Activated CD4-positive, alpha-beta T cell treated with anti-CD3 and anti-CD28 coated beads, Interleukin-2, amount 10 ng/mL, durations not matched to agents 24 days and 14 days (primary cell): ENCODE data around the gene PCDH9. TPM values are rescaled to one million over a fixed set of nuclear protein-coding genes. Genes with fewer than 3 reads are reported as not detected.

Source experiments
- DNase-seq: peaks from one replicate; pipeline ENCODE4 v3.0.0; 2022
- H3K27ac Mint-ChIP-seq: one replicate; pipeline ENCODE4 v1.8.0; 2022; ENCODE audit warnings: mild to moderate bottlenecking, mixed read lengths
- H3K27me3 Mint-ChIP-seq: one replicate; pipeline ENCODE4 v1.8.0; 2022; ENCODE audit warnings: mixed read lengths
- H3K36me3 Mint-ChIP-seq: one replicate; pipeline ENCODE4 v1.8.0; 2022; ENCODE audit warnings: low read depth, mild to moderate bottlenecking, mixed read lengths
- H3K4me1 Mint-ChIP-seq: one replicate; pipeline ENCODE4 v1.8.0; 2021; ENCODE audit warnings: mixed read lengths
- H3K4me3 Mint-ChIP-seq: one replicate; pipeline ENCODE4 v1.8.0; 2022; ENCODE audit warnings: mild to moderate bottlenecking, moderate library complexity, mixed read lengths
- H3K9me3 Mint-ChIP-seq: one replicate; pipeline ENCODE4 v1.8.0; 2021; ENCODE audit warnings: mixed read lengths
- intact Hi-C: fragments of 100-400 bp; cut with micrococcal nuclease; formaldehyde crosslinking; loops from one replicate; pipeline ENCODE4 v1.15.1; 2023
- total RNA-seq: library from RNA; stranded (reverse); gene quantifications from 2 replicates; pipeline ENCODE4 v1.2.3, GENCODE V29; 2022

PCDH9 gene
- total RNA-seq, 1 donor from 2014 or later: 0.09 TPM

DNA sequence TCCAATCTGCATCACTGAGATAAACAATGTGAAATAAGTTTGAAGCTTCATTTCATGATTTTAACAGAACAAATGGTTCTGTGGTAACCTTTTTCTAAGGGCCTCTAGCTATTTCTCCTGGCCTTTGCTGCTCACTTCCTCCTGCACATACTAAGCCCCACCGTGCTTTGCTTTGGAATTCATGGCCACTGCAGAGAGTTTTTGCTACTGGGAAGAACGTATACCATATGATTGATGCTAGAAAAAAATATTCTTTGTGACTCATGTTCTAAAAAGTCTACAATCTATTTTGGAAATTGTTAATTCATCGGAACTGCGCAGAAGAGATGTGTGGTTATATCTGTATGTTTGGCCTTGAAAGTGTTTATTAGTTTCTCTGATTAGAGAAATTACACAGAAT, 747.3 kb downstream of the PCDH9 start:
- DNase-seq: no peak
- Mint-ChIP-seq H3K9me3 (peaks cover 4% of the 10 kb centered on the region), H3K4me1 (no peaks in the 10 kb centered on the region), H3K4me3 (no peak overlapping the region), H3K36me3 (no peaks in the 10 kb centered on the region), H3K27ac (no peak overlapping the region), H3K27me3 (no peaks in the 10 kb centered on the region)
- intact Hi-C loops: no loop called here

DNA sequence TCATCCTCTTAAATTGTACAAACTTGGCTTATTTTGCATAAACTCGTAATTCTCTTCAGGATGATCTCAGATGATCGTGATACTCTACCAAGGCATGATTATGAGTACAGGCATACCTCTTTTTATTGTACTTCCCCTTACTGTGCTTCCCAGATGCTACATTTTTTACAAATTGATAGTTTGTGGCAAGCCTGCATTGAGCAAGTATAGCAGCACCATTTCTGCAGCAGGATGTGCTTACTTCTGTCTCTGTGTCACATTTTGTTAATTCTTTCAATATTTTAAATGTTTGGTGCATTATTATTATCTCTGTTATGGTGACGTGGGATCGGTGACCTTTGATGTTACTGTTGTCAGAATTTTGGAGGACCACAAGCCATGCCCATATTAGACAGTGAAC, 752.3 kb downstream of the PCDH9 start:
- Mint-ChIP-seq H3K4me1 (no peaks in the 10 kb centered on the region), H3K9me3 (peaks cover 4% of the 10 kb centered on the region), H3K4me3 (no peak overlapping the region), H3K27ac (no peak overlapping the region), H3K27me3 (no peaks in the 10 kb centered on the region), H3K36me3 (no peaks in the 10 kb centered on the region)
- DNase-seq: no peak
- intact Hi-C loops: no loop called here

GRCh38 chr13:66475061-66475460, 755.1 kb downstream of the PCDH9 start:
- no peak for DNase-seq
- Mint-ChIP-seq H3K27ac (no peak overlapping the region), H3K4me1 (no peaks in the 10 kb centered on the region), H3K27me3 (no peaks in the 10 kb centered on the region), H3K36me3 (no peaks in the 10 kb centered on the region), H3K4me3 (no peak overlapping the region), H3K9me3 (peaks cover 4% of the 10 kb centered on the region)
- intact Hi-C loops: no loop called here

DNA sequence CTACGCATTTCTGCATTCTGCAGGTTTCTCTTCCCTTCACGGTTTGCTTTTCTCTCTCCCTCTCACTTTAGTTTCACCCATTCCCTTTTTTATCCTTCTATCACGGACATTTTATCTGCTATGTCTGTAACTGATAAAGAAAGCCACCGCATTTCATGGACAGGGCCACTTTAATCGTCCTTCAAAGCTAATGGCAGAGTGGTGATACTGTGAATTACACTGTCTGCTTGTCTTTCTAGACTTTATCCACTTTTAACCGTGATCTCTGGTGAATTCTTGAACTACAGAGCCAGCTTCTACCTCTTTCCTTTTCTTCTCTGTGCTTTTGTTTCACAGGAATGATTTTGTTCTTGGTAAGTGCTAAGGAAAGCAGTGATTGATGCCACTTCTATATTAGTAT, 760.4 kb downstream of the PCDH9 start:
- Mint-ChIP-seq H3K4me1 (no peaks in the 10 kb centered on the region), H3K27ac (no peak overlapping the region), H3K36me3 (no peaks in the 10 kb centered on the region), H3K27me3 (no peaks in the 10 kb centered on the region), H3K4me3 (no peak overlapping the region), H3K9me3 (no peaks in the 10 kb centered on the region)
- no peak for DNase-seq
- intact Hi-C loops: no loop called here

DNA sequence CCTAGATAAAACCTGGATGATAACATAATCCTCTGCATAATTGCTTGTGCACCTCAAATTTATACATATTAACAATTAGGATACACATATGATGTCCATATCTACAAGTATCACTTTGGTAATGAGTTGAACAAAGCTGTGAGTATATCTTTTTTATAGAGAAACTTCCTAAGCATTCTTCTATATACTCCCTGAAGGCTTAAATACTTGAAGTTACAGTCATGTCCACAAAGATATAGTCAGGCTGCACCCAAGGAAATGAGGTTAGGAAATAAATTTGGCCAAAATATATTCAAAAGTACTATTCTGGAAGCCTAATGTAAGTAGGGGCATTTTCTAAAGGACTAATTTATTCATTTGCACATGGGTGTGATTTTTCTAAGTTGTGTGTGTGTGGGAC, 761.5 kb downstream of the PCDH9 start:
- Mint-ChIP-seq H3K36me3 (no peaks in the 10 kb centered on the region), H3K27me3 (no peaks in the 10 kb centered on the region), H3K9me3 (no peaks in the 10 kb centered on the region), H3K27ac (no peak overlapping the region), H3K4me3 (no peak overlapping the region), H3K4me1 (no peaks in the 10 kb centered on the region)
- DNase-seq: no peak
- intact Hi-C loops: no loop called here

GRCh38 chr13:66462187-66462586, 767.9 kb downstream of the PCDH9 start:
- intact Hi-C loops: no loop called here
- H3K9me3 Mint-ChIP-seq: no peaks in the 10 kb centered on the region
- no peaks in the 10 kb centered on the region for H3K27me3 Mint-ChIP-seq
- DNase-seq: no peak
- no peak overlapping the region for H3K27ac Mint-ChIP-seq
- H3K4me3 Mint-ChIP-seq: no peak overlapping the region
- no peaks in the 10 kb centered on the region for H3K4me1 Mint-ChIP-seq
- no peaks in the 10 kb centered on the region for H3K36me3 Mint-ChIP-seq

GRCh38 chr13:66461021-66461420, 769.1 kb downstream of the PCDH9 start:
- Mint-ChIP-seq H3K27ac (no peak overlapping the region), H3K27me3 (no peaks in the 10 kb centered on the region), H3K4me3 (no peak overlapping the region), H3K36me3 (no peaks in the 10 kb centered on the region), H3K4me1 (no peaks in the 10 kb centered on the region), H3K9me3 (no peaks in the 10 kb centered on the region)
- intact Hi-C loops: no loop called here
- DNase-seq: no peak

GRCh38 chr13:66459634-66460033, 770.5 kb downstream of the PCDH9 start:
- no peak for DNase-seq
- Mint-ChIP-seq H3K36me3 (no peaks in the 10 kb centered on the region), H3K9me3 (no peaks in the 10 kb centered on the region), H3K27me3 (no peaks in the 10 kb centered on the region), H3K4me1 (no peaks in the 10 kb centered on the region), H3K27ac (no peak overlapping the region), H3K4me3 (no peak overlapping the region)
- intact Hi-C loops: no loop called here

DNA sequence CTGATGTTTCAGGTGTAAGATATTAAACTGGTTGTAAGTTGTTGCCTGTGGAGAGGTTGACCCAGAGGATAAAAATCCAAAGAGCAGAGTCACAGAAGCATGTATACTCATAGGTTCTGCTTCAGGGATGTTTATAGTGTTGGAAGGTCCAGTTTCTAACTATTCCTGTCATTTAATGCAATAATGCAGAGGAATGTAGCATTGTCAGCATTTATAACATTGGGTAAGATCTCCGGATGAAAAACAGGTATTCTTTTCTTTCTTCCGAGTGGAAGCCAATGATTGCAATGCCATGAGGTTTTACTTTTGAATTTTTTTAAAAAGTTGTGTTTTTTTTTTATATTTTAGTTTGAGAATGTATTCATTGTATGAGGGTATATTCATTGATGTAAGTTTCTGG, 771.0 kb downstream of the PCDH9 start:
- no peak overlapping the region for H3K4me3 Mint-ChIP-seq
- H3K4me1 Mint-ChIP-seq: no peaks in the 10 kb centered on the region
- no peaks in the 10 kb centered on the region for H3K27me3 Mint-ChIP-seq
- intact Hi-C loops: no loop called here
- no peak overlapping the region for H3K27ac Mint-ChIP-seq
- no peaks in the 10 kb centered on the region for H3K36me3 Mint-ChIP-seq
- DNase-seq: no peak
- no peaks in the 10 kb centered on the region for H3K9me3 Mint-ChIP-seq

GRCh38 chr13:66446413-66446812, 783.7 kb downstream of the PCDH9 start:
- Mint-ChIP-seq H3K4me1 (no peaks in the 10 kb centered on the region), H3K27me3 (no peaks in the 10 kb centered on the region), H3K27ac (no peak overlapping the region), H3K9me3 (no peaks in the 10 kb centered on the region), H3K36me3 (no peaks in the 10 kb centered on the region), H3K4me3 (no peak overlapping the region)
- no peak for DNase-seq
- intact Hi-C loops: no loop called here

DNA sequence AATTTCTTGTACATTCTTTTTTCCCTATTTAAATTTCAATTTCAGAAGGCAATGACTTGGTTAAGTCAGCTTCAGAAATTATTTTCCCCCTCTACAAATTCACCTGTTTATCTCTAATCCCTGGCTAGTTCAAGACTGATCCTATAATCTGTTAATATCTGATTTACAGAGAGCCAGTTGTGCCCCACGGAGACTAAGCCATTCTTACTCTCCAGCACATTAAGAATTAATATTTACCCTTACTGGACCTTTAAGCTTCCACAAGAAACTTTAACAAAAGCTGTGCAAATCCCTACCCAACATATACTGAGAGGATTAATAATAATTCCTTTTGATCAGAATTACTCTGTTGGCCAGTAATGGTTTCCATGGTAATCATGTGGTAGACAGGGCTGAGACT, 786.2 kb downstream of the PCDH9 start:
- H3K27ac Mint-ChIP-seq: no peak overlapping the region
- intact Hi-C loops: no loop called here
- DNase-seq: no peak
- H3K36me3 Mint-ChIP-seq: no peaks in the 10 kb centered on the region
- H3K4me3 Mint-ChIP-seq: no peak overlapping the region
- no peaks in the 10 kb centered on the region for H3K27me3 Mint-ChIP-seq
- H3K9me3 Mint-ChIP-seq: no peaks in the 10 kb centered on the region
- H3K4me1 Mint-ChIP-seq: no peaks in the 10 kb centered on the region

GRCh38 chr13:66440938-66441337, 789.2 kb downstream of the PCDH9 start:
- Mint-ChIP-seq H3K4me1 (no peaks in the 10 kb centered on the region), H3K9me3 (no peaks in the 10 kb centered on the region), H3K36me3 (no peaks in the 10 kb centered on the region), H3K4me3 (no peak overlapping the region), H3K27me3 (no peaks in the 10 kb centered on the region), H3K27ac (no peak overlapping the region)
- no peak for DNase-seq
- intact Hi-C loops: no loop called here

DNA sequence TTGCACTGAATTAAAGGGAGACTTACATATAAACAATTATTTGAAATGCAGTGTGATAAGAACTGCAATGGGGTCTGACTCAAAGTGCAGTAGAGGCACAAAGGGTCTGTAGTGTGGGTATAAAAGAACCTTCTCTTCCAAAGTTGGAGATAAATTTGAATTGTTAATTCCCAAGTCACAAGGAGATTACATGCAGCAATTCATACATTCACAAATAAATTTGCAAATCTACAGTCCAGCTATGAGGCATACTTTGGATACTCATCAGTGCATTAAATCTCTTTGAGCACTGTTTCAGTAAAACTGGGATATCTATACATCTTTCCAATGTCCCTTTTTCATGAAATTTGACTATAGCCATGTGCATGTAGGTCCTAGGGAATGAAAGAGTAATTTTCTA, 799.4 kb downstream of the PCDH9 start:
- intact Hi-C loops: no loop called here
- DNase-seq: no peak
- no peak overlapping the region for H3K4me3 Mint-ChIP-seq
- H3K27ac Mint-ChIP-seq: no peak overlapping the region
- no peaks in the 10 kb centered on the region for H3K36me3 Mint-ChIP-seq
- no peaks in the 10 kb centered on the region for H3K4me1 Mint-ChIP-seq
- no peaks in the 10 kb centered on the region for H3K9me3 Mint-ChIP-seq
- H3K27me3 Mint-ChIP-seq: no peaks in the 10 kb centered on the region

DNA sequence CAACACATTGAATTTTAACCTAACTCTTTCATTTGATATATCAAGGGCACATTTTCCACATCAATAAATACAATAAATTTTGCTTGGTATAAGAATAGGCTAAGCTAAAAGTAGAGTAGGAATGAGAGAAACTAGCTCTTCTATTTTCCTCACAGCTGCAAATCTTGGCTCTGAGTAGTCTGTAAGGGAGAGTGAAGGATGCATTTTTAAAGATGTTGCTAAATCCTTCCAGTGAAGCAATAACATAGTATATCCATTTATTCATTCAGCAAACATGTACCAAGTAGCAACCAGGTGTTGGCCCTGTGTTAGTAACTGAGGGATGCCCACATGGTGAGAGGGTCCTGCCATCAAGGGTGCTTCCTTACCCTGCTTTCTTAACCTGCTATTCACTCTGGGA, 799.9 kb downstream of the PCDH9 start:
- no peaks in the 10 kb centered on the region for H3K9me3 Mint-ChIP-seq
- no peak for DNase-seq

DNA sequence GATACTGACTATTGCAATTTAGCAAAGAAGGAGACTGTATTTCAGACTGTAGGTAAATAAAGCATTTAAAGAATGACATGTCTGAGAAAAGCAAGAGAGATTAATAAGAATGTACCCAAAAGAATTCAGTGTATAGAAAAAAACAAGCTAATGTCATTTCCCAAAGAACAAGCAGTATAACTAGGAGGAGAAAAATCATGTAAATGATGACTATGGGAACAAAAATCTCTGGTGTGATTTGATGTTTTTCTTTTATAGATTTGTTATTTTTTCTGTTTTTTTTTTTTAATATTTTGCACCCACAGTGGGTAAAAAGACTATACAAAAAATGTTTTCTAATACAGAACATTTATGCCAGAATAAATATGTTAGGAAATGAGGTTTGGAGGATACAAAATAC, 801.0 kb downstream of the PCDH9 start:
- H3K27ac Mint-ChIP-seq: no peak overlapping the region
- H3K4me3 Mint-ChIP-seq: no peak overlapping the region
- no peaks in the 10 kb centered on the region for H3K36me3 Mint-ChIP-seq
- H3K27me3 Mint-ChIP-seq: no peaks in the 10 kb centered on the region
- no peaks in the 10 kb centered on the region for H3K4me1 Mint-ChIP-seq
- H3K9me3 Mint-ChIP-seq: no peaks in the 10 kb centered on the region
- intact Hi-C loops: no loop called here
- DNase-seq: no peak

More for the DNA sequence above, 799.9 kb downstream of the PCDH9 start:
- Mint-ChIP-seq H3K27ac (no peak overlapping the region), H3K36me3 (no peaks in the 10 kb centered on the region), H3K4me3 (no peak overlapping the region), H3K27me3 (no peaks in the 10 kb centered on the region), H3K4me1 (no peaks in the 10 kb centered on the region)
- intact Hi-C loops: no loop called here
